Measurements from ENCODE around the gene PBX1.

PBX1 gene

DNA sequence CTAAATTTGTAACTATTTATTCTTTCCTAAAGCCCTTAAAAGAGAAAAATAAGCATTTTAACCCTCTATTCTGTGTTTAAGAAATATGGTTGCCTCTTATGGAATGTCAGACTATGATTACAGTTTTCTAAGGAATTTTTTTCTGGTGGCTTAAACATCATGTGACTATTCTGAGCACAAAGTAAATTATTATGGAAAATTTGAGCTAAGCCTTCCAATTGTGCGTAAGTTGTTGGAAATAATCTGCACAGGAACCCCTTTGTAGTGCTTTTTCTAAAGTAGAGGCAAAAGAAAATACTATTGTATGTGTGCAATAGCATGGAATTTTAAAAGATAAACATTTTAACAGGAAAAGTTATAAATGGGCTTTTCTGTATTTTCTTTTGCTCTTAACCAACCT, 254.8 kb downstream of the PBX1 start:
- DNase-seq (ENCODE audit: low read depth, low spot score), result no peak

DNA sequence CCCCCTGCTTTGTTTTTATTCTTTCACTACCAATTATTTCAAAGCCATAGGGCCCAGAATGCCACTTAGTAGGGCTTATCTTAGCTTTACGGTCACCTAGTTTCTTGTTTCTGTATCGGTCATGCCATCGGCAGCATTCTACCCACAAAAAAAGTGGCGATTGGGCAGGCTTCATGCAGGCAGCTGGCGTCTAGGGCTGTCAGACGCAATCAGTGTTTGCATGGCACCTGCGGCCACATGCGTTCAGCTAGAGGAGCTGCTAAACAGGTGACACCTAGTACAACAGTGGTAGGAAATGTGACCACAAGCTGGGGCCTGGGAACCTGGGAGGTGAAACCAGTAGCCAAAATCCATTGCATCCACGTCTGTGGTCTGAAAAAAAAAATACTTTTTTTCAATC, 262.7 kb downstream of the PBX1 start:
- DNase-seq (ENCODE audit: low read depth, low spot score), result no peak

DNA sequence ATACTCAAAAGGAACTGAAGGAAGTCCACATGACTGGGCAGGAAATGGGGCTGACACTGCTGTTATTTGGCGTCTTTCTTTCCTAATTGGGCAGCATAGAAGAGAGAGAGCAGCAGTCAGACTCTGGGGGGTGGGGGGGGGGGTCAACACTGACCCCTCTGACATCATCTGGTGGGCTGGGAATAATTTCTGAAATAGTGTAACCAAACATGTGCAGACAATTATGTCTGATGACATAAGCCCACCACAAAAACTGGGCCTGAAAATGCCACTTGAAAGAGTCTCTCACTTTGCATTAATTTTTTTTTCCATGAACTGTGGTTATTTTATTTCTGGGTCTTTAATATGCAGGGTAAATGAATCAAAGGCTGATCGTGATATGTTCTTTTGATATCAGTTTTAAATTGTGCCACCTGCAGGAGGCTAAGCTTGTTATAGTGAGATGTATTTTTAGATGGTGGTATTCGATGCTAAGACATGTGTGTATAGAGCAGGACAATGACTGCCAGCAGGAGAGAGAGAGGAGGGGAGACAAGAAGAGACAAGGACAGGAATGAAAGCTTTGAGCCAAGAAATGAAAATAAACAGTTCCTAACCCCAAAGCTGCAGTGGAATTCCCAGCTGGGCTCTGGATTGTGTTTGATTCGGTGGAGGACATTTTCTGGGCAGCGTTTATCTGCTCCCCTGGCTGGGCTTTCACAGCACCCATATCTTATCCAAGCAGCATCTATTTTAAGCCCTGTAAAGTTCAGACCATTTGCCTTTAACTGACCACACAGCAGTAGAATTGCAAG, 264.7 kb downstream of the PBX1 start:
- no peak for DNase-seq (ENCODE audit: low read depth, low spot score)

DNA sequence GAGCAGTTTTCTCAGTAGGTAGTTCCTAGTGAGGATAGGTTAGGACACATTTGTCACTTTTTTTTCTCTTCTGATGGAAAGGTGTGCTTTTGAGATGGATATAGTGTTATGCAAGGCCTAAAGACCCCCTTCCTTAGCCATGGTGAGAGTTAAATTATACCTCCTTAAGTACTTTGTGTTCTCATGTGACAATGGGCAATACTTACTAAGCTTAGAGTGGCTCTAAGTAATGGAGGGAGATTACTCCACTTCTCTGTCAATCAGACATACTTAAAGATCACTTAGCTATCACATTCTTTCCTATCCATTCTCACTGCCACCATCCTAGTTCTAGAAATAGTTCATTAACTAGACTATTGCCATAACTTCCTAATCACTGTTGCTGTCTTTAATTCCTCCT, 265.6 kb downstream of the PBX1 start:
- no peak for DNase-seq (ENCODE audit: low read depth, low spot score)

DNA sequence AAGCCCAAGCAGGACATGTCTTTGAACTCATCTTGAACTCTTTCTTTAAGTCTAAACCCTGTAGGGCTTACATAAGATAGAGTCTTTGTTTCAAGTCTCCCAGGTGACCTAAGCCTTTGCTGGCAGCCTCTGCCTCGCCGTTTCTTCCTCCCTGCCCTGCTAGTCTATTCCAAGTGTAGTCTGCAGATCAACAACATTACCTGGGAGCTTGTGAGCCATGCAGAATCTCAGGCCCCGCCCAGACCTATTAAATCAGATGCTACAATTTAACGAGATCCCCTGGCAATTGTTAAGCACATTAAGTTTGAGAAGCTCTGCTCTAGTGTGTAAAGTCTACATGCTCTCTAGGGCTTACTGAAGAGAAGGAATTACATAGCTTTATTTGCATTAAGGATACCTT, 271.6 kb downstream of the PBX1 start:
- DNase-seq (ENCODE audit: low read depth, low spot score), result no peak

DNA sequence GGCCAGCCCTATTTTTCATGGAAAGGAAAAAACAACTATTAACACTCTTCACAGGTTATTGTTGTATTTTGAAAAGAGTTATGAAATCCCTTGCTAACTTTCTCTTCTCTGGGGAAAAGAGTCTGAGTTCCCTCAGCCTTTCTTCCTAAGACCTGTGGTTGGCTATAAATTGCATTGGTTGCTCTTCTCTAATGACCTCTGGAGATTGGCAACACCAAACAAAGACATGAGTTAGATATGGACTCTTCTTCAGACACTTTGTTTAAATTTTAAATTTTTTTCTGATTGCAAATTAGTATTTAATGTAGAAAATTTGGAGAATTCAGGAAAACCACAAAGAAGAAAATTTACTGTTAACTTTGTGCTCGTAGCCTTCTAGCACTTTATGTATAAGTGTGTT, 275.7 kb downstream of the PBX1 start:
- DNase-seq (ENCODE audit: low read depth, low spot score), result no peak

DNA sequence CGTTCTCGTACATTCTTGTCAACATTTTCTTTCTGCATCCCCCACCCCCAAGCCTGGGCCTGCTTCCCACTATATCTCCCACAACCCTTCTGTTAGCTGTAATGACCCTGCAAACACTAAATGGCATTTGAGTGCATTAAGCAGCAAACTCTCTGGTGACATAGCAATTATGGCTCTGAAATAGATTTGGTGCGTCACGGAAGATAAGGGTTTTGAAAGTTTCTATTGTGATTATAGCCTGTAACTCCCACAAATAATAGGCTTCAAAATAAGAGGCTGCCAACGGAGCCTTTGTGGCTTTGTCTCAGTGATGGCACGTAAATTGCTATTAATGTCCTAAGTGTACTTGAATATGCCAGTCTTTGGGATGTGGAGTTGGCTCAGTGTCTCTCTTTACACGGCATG, 277.6 kb downstream of the PBX1 start:
- no peak for DNase-seq (ENCODE audit: low read depth, low spot score)

DNA sequence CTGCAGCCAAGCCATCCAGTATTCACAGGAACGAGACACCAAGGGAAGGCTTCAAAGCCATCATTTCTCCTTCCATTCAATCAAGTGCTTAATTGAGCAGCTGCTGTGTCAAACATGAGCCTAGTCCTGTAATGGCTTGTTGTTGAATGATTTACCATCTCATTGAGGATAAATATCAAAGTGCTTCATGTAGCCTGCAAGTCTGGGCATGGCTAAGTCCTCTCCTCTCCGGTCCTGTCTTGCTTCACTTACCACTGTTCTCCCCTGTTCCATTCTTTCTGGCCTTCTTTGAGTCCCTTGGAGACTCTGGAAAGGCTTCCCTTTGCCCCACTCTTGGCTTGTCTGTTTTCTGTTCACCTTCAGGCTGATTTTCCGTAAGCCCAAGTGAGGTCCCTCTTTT, 279.8 kb downstream of the PBX1 start:
- no peak for DNase-seq (ENCODE audit: low read depth, low spot score)

DNA sequence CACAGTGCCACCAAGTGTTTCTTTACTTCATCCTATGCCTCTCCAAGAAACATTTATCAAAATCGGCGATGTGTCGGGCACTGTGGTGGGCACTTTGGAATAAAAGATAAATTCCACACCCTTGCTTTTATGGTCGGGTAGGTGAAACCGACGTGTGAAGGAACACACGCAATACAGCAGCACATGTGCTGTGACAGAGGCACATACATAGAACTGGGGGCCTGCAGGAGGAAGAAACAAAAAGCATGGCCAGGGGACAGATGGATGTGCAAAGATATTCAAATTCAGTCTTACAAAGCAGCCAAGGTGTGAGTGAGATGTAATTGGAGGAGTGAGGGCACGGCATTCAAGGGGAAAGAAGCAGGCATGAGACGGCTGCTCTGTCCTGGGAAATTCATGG, 282.0 kb downstream of the PBX1 start:
- DNase-seq (ENCODE audit: low read depth, low spot score), result no peak

DNA sequence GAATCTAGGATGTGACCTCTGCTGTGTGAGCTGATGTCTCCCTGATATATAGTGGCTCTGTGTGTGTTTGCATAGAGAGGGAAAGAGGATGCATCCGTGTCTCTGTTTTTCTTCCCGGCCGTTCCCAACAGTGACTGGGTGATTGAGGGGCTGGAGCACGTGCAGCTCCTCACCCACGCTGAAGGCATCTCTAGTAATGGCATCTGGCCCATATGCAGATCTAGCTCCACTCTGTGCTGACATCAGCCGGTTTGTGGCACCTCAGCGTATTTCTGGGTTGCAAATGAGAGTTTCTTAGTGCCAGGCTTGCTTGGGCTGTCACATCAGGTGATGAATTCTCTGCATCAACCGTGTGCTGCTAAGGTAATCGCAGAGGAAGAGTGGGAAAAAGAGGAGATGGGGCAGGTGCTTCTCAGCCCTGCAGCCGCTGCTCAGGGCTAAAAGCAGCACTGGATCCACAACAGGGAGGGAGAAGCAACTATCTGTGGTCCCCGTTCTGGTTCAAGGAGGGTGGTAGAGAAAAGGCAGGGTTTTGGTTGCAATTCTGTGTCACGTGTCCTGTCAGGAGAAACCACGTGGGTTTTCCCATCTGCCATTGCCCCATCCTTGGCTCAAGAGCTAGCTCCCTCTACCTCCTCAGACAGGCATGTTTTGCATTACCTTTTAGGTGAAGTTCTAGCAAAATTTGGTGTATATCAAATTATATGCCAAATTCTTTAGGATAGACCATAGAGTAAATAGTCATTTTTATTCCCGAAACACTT, 282.9 kb downstream of the PBX1 start:
- no peak for DNase-seq (ENCODE audit: low read depth, low spot score)

DNA sequence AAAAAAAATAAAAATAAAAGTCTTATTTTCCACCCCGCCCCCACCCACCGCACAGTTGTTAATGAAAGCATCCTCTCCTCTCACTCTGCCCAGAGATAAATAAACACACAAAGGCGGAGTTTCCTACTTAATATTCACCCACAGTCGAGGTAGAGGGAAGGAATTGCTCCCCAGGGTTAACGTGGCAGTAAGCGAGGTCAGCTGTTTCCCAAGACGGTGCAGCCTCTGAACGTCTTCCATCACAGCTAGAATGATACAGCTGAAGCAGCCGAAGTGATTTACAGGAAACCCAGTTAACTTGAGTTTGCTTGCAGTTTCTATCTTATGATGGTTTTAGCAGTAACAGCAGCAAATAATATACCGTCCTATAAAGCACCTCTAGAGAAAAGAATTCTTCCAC, 283.9 kb downstream of the PBX1 start:
- DNase-seq (ENCODE audit: low read depth, low spot score), result no peak

DNA sequence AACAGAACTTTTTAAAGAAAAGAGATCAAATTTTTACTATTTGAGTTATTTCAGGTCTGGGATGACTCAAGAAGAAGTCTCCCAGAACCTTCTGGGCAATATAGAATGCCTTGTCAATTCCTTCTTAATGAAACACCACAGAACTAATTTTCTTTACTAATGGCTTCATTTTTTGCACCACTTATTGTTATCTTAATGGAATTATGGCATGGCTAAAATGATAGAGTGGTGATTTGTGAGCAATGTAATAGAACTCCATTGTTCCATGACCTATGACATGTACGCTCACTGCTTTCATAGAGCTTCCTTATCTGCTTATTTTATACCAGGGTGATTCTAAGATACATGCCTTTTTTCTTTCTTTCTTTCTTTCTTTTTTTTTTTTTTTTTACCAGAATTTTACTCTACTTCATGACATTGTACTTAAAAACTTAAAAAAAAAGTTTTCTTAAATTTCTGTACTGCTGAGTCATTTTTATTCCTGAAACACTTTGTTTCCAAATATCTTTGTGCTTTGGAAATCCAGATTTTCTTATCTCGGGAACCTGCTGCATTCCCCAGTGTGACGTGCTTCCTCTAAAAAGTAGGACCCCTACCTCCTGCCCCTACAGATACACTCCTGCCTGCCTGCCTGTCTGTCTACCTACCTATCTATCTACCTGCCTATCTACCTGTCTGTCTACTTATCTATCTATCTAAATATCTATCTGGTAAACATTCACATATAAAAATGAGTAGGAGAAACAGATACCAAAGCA, 284.9 kb downstream of the PBX1 start:
- no peak for DNase-seq (ENCODE audit: low read depth, low spot score)

DNA sequence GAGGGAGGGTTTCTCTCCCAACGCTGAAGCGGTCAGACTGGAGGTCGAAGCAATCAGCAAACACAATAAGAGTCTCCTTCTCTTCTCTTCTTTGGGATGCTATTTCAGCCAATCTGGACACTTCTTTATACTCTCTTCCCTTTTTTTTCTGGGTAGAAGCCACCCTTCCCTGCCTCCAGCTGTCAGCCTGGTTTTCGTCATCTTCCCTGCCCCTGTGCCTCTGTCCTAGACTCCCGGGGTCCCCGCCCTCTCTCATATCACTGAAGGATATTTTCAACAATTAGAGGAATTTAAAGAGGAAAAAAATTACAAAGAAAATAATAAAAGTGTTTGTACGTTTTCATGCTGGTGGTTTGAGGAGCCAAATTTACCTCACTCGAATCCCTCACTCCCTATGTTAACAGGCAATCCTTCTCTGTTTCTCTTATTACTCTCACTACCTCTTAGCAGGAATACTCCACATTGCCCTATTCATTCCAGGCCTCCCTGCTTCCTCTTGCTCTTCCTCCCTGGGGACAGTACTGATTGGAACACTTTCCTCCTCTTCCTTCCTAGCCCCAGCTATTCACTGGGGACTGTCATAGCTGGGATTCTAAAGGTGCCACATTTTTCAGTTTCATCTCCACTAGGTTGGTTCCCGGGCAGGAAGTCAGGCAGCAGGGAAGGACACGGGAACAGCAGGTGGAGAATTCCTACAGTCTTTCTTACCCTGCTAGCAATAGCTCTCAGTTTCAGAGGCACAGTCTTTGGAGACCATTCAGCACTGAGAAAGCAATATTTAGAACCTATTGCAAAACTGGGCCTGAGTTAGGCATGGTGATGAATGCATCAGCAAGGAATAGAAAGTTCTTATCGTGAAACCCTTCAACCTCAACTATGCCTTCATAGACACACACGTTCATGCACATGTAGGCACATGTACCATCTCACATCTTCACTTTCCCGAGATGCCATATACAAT, 288.0 kb downstream of the PBX1 start:
- no peak for DNase-seq (ENCODE audit: low read depth, low spot score)

DNA sequence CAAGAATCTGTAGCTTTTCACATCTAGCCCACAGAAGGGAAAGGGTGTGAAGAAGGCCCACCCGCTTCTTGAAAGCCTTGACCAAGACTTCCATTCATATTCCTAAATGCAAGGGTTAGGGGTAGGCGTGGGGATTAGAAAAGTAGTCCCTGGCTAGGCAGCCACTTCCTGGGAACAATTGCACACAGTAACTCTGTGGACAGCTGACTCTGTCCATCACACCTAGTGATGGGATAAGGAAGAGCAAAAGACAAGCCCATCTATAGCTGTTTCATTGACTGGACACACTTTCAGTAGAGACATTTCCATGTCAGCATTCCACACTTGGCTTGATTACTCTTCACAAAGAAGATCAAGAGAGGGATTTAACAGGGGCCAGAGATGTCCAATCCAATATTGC, 294.2 kb downstream of the PBX1 start:
- no peak for DNase-seq (ENCODE audit: low read depth, low spot score)

DNA sequence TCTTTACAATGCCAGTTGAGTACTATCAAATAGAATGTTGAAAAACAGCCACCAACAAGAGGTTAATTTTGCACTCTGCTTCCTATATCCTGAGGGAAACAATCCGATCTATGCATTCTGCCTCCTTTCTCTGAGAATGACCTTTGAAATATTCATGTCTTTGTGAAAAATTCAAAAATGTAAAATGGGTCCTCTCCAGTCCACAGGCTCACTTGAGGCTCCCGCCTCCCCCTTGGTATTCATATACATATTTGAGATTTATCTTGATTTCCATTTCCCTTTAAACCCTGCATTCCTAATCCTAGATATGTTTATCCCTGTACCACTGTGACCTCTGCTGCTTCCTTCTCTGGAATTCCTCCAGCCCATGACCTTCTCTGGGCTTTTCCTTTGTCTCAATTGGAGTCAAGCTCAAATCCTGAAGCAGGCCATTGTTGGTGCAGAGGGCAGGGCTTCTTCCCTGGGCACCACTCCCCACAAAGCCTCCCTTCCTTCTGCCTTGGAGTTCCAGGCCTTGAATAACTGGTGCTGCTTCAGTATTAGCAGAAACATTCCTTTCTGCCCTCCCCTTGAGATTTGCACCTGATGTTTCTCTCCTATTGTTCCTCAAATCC, 296.8 kb downstream of the PBX1 start:
- no peak for DNase-seq (ENCODE audit: low read depth, low spot score)

DNA sequence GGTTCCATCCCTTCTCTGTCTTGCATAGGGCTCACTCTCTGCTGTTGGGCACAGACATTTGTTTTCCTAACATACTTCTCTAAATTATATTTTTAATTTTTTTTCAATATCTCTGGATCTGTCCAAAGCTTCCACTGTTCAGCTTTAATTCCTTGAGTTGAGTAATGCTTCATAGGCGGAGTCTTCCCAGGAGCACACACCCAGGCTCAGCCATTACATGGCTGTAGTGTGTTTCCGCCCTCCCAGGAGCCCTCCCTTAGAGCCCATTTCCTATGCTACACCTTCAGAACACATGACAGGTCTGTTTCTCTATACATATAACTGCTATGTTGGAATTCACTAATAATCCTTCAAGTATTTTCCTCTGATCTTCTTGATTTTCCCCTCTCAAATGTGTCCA, 297.4 kb downstream of the PBX1 start:
- no peak for DNase-seq (ENCODE audit: low read depth, low spot score)

DNA sequence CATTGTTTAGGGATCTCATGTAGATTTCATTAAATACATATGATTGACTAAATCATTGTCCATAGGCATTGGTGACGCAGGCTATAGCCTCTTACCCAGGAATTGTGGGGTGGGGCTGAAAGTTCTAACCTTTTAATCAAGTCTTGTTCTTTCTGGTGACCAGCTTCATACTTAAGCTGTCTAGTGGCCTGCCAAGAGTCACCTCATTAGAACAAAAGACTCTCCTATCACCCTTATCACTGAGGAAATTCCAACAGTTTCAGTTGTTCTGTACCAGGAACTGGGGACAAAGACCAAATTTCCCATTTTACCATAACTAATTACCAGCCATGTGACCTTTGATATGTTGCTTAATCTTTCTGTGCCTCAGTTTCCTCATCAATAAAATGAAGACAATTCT, 298.5 kb downstream of the PBX1 start:
- no peak for DNase-seq (ENCODE audit: low read depth, low spot score)

DNA sequence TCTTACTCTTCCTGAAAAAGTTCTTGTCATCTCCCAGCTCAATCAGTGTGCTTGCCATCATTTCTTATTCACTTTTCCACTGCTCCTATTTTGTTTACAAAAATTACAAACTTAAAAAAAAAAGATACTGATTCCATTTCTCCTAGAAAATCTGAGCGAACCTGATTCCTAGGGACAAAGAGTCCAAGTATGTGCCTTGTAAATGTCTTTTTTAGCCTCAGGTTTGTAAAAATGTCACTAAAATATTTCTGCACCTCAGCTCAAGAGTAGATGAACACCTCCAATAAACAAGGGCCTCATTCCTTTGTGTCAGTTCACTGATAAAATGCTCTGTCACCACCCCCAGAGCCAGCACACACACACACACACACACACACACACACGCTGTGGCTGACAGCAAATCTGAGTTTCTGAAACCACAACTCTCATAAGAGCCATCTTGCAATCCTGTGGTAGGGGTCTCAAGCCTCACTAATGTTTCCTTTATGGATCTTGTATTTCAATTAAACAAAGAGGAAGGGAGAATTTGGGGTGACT, 299.2 kb downstream of the PBX1 start:
- DNase-seq (ENCODE audit: low read depth, low spot score), result no peak

DNA sequence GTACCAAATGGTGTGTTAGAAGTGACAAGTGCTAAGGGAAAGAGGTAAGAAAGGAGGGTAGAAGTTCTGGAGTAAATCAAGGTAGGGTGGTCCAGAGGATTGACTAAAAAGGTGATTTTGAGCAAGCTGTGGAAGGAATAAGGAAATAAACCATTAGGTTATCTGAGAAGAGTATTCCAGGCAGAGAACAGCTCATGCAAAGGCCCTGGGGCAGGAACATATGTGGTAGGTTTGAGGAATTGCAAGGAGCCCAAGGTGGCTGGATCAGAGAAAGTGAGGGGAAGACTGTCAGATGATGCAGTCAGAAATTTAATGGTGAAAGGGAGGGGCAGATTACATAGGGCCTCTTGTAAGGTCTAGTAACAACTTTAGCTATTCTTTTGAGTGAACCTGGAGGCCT, 302.6 kb downstream of the PBX1 start:
- DNase-seq (ENCODE audit: low read depth, low spot score), result no peak

DNA sequence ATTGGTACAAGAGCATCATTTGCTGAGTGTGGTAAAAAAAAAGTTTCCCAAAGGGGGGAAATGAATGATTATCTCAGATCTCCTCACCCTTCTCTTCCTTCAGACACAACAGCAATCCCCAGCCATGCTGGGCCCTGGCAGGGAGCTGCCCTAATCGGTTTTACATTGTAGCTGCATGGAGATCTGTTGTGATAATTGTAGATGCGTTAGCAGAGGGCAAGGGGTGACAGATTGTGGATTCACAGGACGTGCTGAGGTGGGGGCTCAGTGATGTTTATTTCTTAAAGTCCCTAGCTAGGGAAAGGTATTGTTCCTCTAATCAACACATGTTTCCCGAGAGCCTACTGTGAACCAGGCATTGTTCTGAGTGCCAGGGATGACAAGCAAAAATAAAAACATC, 304.1 kb downstream of the PBX1 start:
- DNase-seq (ENCODE audit: low read depth, low spot score), result no peak

DNA sequence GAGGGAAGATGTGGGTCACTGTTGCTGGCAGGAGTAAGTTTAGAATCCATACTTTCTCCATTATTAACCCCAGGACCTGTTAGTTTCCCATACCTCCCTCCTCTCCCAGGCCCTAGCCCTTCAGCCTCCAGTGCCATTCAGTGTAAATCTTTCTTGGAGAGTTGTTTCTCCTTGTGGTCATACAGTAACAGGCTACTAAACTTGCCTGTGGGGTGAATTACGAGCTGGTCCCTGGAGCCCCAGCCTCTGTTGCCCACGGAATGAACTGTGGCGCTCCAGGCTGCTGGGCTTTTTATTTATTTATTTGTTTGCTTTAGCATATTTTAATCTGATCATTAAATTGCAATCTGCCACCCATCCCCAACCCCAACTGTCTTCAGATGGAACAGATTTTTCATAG, 305.2 kb downstream of the PBX1 start:
- DNase-seq (ENCODE audit: low read depth, low spot score), result no peak
